DND-41 (cell line): ENCODE results near the gene ANKFN1.
A peak's percentile ranks its signal among the peaks of the same experiment; 100 is the strongest.

Source experiments
- ATAC-seq: fragments of 200-7000 bp; cut with Tn5 transposase; 3 replicates; pipeline ENCODE4 v1.9.1; 2021; ENCODE audit warnings: low read depth; ENCODE audit not compliant: insufficient read depth
- DNase-seq: peaks from one replicate; pipeline ENCODE4 v3.0.0-alpha.2; 2020
- H2AFZ ChIP-seq: 2 replicates; pipeline ENCODE4 v1.6.0; 2012; ENCODE audit warnings: low read depth, low read length
- H3K27ac ChIP-seq: 2 replicates; pipeline ENCODE4 v1.5.1; 2012; ENCODE audit warnings: low read length, inconsistent platforms
- H3K27me3 ChIP-seq: fragments of 200-600 bp; sonication (generic); 2 replicates; pipeline ENCODE4 v1.6.0; 2012; ENCODE audit warnings: low read length, mild to moderate bottlenecking, inconsistent platforms; ENCODE audit not compliant: insufficient read depth, poor library complexity
- H3K36me3 ChIP-seq: 2 replicates; pipeline ENCODE4 v1.5.1; 2012; ENCODE audit warnings: low read length, inconsistent platforms; ENCODE audit not compliant: insufficient read depth
- H3K4me1 ChIP-seq: 2 replicates; pipeline ENCODE4 v1.5.1; 2012; ENCODE audit warnings: mild to moderate bottlenecking, low read length; ENCODE audit not compliant: insufficient read depth
- H3K4me2 ChIP-seq: 2 replicates; pipeline ENCODE4 v1.6.0; 2012; ENCODE audit warnings: mild to moderate bottlenecking, moderate library complexity, low read length, inconsistent platforms; ENCODE audit not compliant: insufficient read depth
- H3K4me3 ChIP-seq, 2 experiments: fragments of 200-600 bp in 1 of 2; shearing (Covaris generic) in 1 of 2; 2 replicates each; pipeline ENCODE4 v1.5.1; 2012 to 2016; ENCODE audit warnings: inconsistent platforms in 2 of 2, low read length in 2 of 2, mild to moderate bottlenecking in 2 of 2, low read depth in 1 of 2, moderate library complexity in 1 of 2
- H3K79me2 ChIP-seq: 2 replicates; pipeline ENCODE4 v1.6.0; 2012; ENCODE audit warnings: low read length, inconsistent platforms; ENCODE audit not compliant: insufficient read depth
- H3K9ac ChIP-seq: 2 replicates; pipeline ENCODE4 v1.6.0; 2012; ENCODE audit warnings: low read depth, mild to moderate bottlenecking, inconsistent platforms, low read length, moderate library complexity
- H3K9me3 ChIP-seq: 2 replicates; pipeline ENCODE4 v1.5.1; 2012; ENCODE audit warnings: low read length, moderate library complexity, mild to moderate bottlenecking, inconsistent platforms; ENCODE audit not compliant: insufficient read depth, severe bottlenecking
- H4K20me1 ChIP-seq: 2 replicates; pipeline ENCODE4 v1.6.0; 2012; ENCODE audit warnings: low read length; ENCODE audit not compliant: insufficient read depth
- CTCF ChIP-seq: IDR thresholded peaks from 2 replicates; pipeline ENCODE4 v1.5.1; 2012; ENCODE audit warnings: borderline replicate concordance, low read length, moderate library complexity, mild to moderate bottlenecking; ENCODE audit not compliant: poor library complexity, severe bottlenecking; ENCODE audit errors: extremely low read depth
- EZH2 ChIP-seq: IDR thresholded peaks from 3 replicates; pipeline ENCODE4 v1.6.1; 2012; ENCODE audit warnings: borderline replicate concordance, low read depth, mild to moderate bottlenecking, moderate library complexity, low read length, inconsistent platforms; ENCODE audit not compliant: severe bottlenecking

Gene ANKFN1

GRCh38 chr17:56173026-56173425, 19.8 kb downstream of the ANKFN1 start:
- DNase-seq, result no peak
- Histone ChIP-seq H3K4me1 (peaks cover 33% of the 10 kb centered on the region), H4K20me1 (no peaks in the 10 kb centered on the region), H3K4me3 (no peak overlapping the region), H3K4me2 (no peak overlapping the region), H3K9me3 (no peaks in the 10 kb centered on the region), H3K36me3 (no peaks in the 10 kb centered on the region), H3K27me3 (no peaks in the 10 kb centered on the region), H3K79me2 (no peaks in the 10 kb centered on the region), H3K9ac (no peak overlapping the region), H2AFZ (no peak overlapping the region), H3K27ac (peak overlapping the region; percentile 75)
- TF ChIP-seq EZH2 (no peak), CTCF (no peak)
- ATAC-seq, result no peak

GRCh38 chr17:56173958-56174835, 20.9 kb downstream of the ANKFN1 start:
- Histone ChIP-seq H4K20me1 (no peaks in the 10 kb centered on the region), H3K79me2 (no peaks in the 10 kb centered on the region), H2AFZ (no peak overlapping the region; the same call in 1 of the 2 replicates), H3K9ac (peak overlapping the region; percentile 29), H3K4me1 (peaks cover 33% of the 10 kb centered on the region), H3K4me3 (no peak overlapping the region), H3K27me3 (no peaks in the 10 kb centered on the region), H3K4me2 (peak overlapping the region; percentile 43), H3K27ac (peak overlapping the region; percentile 75), H3K9me3 (no peaks in the 10 kb centered on the region), H3K36me3 (no peaks in the 10 kb centered on the region)
- TF ChIP-seq EZH2, result no peak
- TF ChIP-seq CTCF, result peak; percentile 24
- ATAC-seq (peak; percentile 97), DNase-seq (peak; percentile 86)

GRCh38 chr17:56175299-56175955, 22.2 kb downstream of the ANKFN1 start:
- no peak for DNase-seq
- no peak for TF ChIP-seq EZH2
- TF ChIP-seq CTCF, result no peak
- Histone ChIP-seq H3K4me1 (peaks cover 33% of the 10 kb centered on the region), H3K27ac (peak overlapping the region; percentile 50), H3K4me2 (no peak overlapping the region), H3K9me3 (no peaks in the 10 kb centered on the region), H3K36me3 (no peaks in the 10 kb centered on the region), H3K4me3 (no peak overlapping the region), H3K79me2 (no peaks in the 10 kb centered on the region), H2AFZ (no peak overlapping the region), H3K9ac (no peak overlapping the region), H4K20me1 (no peaks in the 10 kb centered on the region), H3K27me3 (no peaks in the 10 kb centered on the region)
- no peak for ATAC-seq
